ENCODE results near the gene HSBP1. TPM values are rescaled to one million over a fixed set of nuclear protein-coding genes. Genes with fewer than 3 reads are reported as not detected.

Gene HSBP1
- total and polyA plus RNA-seq, 7 experiments from 2014 or later, result 5.9 to 78.3 (median 31.3) TPM

GRCh38 chr16:83818276-83818675 is 10.5 kb downstream of the HSBP1 start:
- peaks cover 0 to 5% (median 0%) of the 10 kb centered on the region in 5 donors for H3K27me3 Mint-ChIP-seq
- H3K9me3 Mint-ChIP-seq, result no peaks in the 10 kb centered on the region
- no peak overlapping the region for H3K27ac ChIP-seq (ENCODE audit: low read depth, low read length)
- H3K36me3 ChIP-seq (ENCODE audit: control insufficient read depth in 2 of 3, insufficient read depth in 3 of 3, low read length in 3 of 3), result peaks cover 0 to 4% (median 0%) of the 10 kb centered on the region in 3 experiments
- no peaks in the 10 kb centered on the region for H3K27me3 ChIP-seq (ENCODE audit: control insufficient read depth in 2 of 2, insufficient read depth in 2 of 2, low read length in 2 of 2)
- no peaks in the 10 kb centered on the region for H3K36me3 Mint-ChIP-seq
- no peak for DNase-seq
- H3K4me1 ChIP-seq (ENCODE audit: control insufficient read depth in 2 of 2, insufficient read depth in 2 of 2, low read length in 2 of 2), result no peaks in the 10 kb centered on the region
- no peak overlapping the region for H3K4me3 ChIP-seq (ENCODE audit: low read length)
- peak overlapping the region in 1 of 9 donors; percentile 30 for H3K27ac Mint-ChIP-seq
- H3K4me3 Mint-ChIP-seq, result no peak overlapping the region
- POLR2A ChIA-PET, result no interaction called here
- no peaks in the 10 kb centered on the region for H3K9me3 ChIP-seq (ENCODE audit: control insufficient read depth in 2 of 3, low read length in 3 of 3)
- intact Hi-C loops (cut with micrococcal nuclease), result no loop called here
- no peak for ATAC-seq
- no peaks in the 10 kb centered on the region for H3K4me1 Mint-ChIP-seq
- CTCF ChIA-PET, result no interaction called here

- ATAC-seq (no peak), DNase-seq (no peak)
- Mint-ChIP-seq H3K36me3 (no peaks in the 10 kb centered on the region), H3K9me3 (no peaks in the 10 kb centered on the region), H3K27me3 (peaks cover 0 to 5% (median 0%) of the 10 kb centered on the region in 5 donors), H3K4me1 (no peaks in the 10 kb centered on the region), H3K27ac (no peak overlapping the region), H3K4me3 (no peak overlapping the region)
- ChIA-PET CTCF (no interaction called here), POLR2A (no interaction called here)
- no peak overlapping the region for H3K4me3 ChIP-seq (ENCODE audit: low read length)
- intact Hi-C loops (cut with micrococcal nuclease), result no loop called here
- no peak overlapping the region for H3K27ac ChIP-seq (ENCODE audit: low read depth, low read length)
- no peaks in the 10 kb centered on the region for H3K4me1 ChIP-seq (ENCODE audit: control insufficient read depth in 2 of 2, insufficient read depth in 2 of 2, low read length in 2 of 2)
- H3K9me3 ChIP-seq (ENCODE audit: control insufficient read depth in 2 of 3, low read length in 3 of 3), result no peaks in the 10 kb centered on the region
- no peaks in the 10 kb centered on the region for H3K36me3 ChIP-seq (ENCODE audit: control insufficient read depth in 2 of 3, insufficient read depth in 3 of 3, low read length in 3 of 3)
- no peaks in the 10 kb centered on the region for H3K27me3 ChIP-seq (ENCODE audit: control insufficient read depth in 2 of 2, insufficient read depth in 2 of 2, low read length in 2 of 2)
These were observed 11.6 kb downstream of the HSBP1 start for GRCh38 chr16:83819361-83819760.

GRCh38 chr16:83826146-83826913 is 18.6 kb downstream of the HSBP1 start:
- peak overlapping the region in 3 of 9 donors; percentile 10 to 72 (median 69) for H3K27ac Mint-ChIP-seq
- H3K27me3 ChIP-seq (ENCODE audit: control insufficient read depth in 2 of 2, insufficient read depth in 2 of 2, low read length in 2 of 2), result no peaks in the 10 kb centered on the region
- CTCF ChIA-PET, result interaction anchor here (0.7 to 1.4 kb wide), 5 partner anchors 10 to 39 kb away, joined by 3 to 5 read pairs (median 3); no protein-coding TSS in a partner anchor

GRCh38 chr16:83830091-83830768 is 22.5 kb downstream of the HSBP1 start:
- Mint-ChIP-seq H3K4me3 (no peak overlapping the region), H3K36me3 (no peaks in the 10 kb centered on the region), H3K9me3 (peaks cover 0 to 2% (median 0%) of the 10 kb centered on the region in 11 donors), H3K27me3 (peaks cover 0 to 10% (median 0%) of the 10 kb centered on the region in 5 donors), H3K27ac (no peak overlapping the region), H3K4me1 (peaks cover 2 to 8% (median 7%) of the 10 kb centered on the region in 7 donors)
- no peak for ATAC-seq
- no peaks in the 10 kb centered on the region for H3K9me3 ChIP-seq (ENCODE audit: control insufficient read depth in 2 of 3, low read length in 3 of 3)
- no peaks in the 10 kb centered on the region for H3K4me1 ChIP-seq (ENCODE audit: control insufficient read depth in 2 of 2, insufficient read depth in 2 of 2, low read length in 2 of 2)
- ChIA-PET POLR2A (no interaction called here), CTCF (no interaction called here)
- no peaks in the 10 kb centered on the region for H3K27me3 ChIP-seq (ENCODE audit: control insufficient read depth in 2 of 2, insufficient read depth in 2 of 2, low read length in 2 of 2)
- intact Hi-C loops (cut with micrococcal nuclease), result no loop called here
- no peak for DNase-seq
- no peak overlapping the region for H3K27ac ChIP-seq (ENCODE audit: low read depth, low read length)
- no peak overlapping the region for H3K4me3 ChIP-seq (ENCODE audit: low read length)
- H3K36me3 ChIP-seq (ENCODE audit: control insufficient read depth in 2 of 3, insufficient read depth in 3 of 3, low read length in 3 of 3), result no peaks in the 10 kb centered on the region

More at GRCh38 chr16:83826146-83826913, 18.6 kb downstream of the HSBP1 start:
- Mint-ChIP-seq H3K9me3 (no peaks in the 10 kb centered on the region), H3K4me1 (peaks cover 0 to 6% (median 5%) of the 10 kb centered on the region in 7 donors), H3K36me3 (no peaks in the 10 kb centered on the region), H3K4me3 (peak overlapping the region in 1 of 10 donors; percentile 46), H3K27me3 (peaks cover 0 to 5% (median 0%) of the 10 kb centered on the region in 5 donors)
- intact Hi-C loops (cut with micrococcal nuclease), result loop anchor here (1.0 to 5.0 kb wide), 11 partner anchors 18 to 680 kb away; partner anchors contain the start of genes MLYCD (in 1 of the 2) and OSGIN1 (in 1 of the 2)
- H3K4me1 ChIP-seq (ENCODE audit: control insufficient read depth in 2 of 2, insufficient read depth in 2 of 2, low read length in 2 of 2), result no peaks in the 10 kb centered on the region
- DNase-seq (peak; percentile 42 to 82 (median 69)), ATAC-seq (peak; percentile 96)
- H3K27ac ChIP-seq (ENCODE audit: low read depth, low read length), result no peak overlapping the region
- H3K36me3 ChIP-seq (ENCODE audit: control insufficient read depth in 2 of 3, insufficient read depth in 3 of 3, low read length in 3 of 3), result no peaks in the 10 kb centered on the region
- POLR2A ChIA-PET, result no interaction called here
- no peak overlapping the region for H3K4me3 ChIP-seq (ENCODE audit: low read length)
- no peaks in the 10 kb centered on the region for H3K9me3 ChIP-seq (ENCODE audit: control insufficient read depth in 2 of 3, low read length in 3 of 3)

- no peak for ATAC-seq
These were observed 23.1 kb downstream of the HSBP1 start for GRCh38 chr16:83830769-83831455.

GRCh38 chr16:83831456-83831987 is 23.7 kb downstream of the HSBP1 start:
- Histone ChIP-seq H3K27ac (ENCODE audit: low read depth, low read length) (no peak overlapping the region), H3K9me3 (ENCODE audit: control insufficient read depth in 2 of 3, low read length in 3 of 3) (no peaks in the 10 kb centered on the region), H3K4me3 (ENCODE audit: low read length) (no peak overlapping the region), H3K36me3 (ENCODE audit: control insufficient read depth in 2 of 3, insufficient read depth in 3 of 3, low read length in 3 of 3) (no peaks in the 10 kb centered on the region), H3K27me3 (ENCODE audit: control insufficient read depth in 2 of 2, insufficient read depth in 2 of 2, low read length in 2 of 2) (no peaks in the 10 kb centered on the region), H3K4me1 (ENCODE audit: control insufficient read depth in 2 of 2, insufficient read depth in 2 of 2, low read length in 2 of 2) (no peaks in the 10 kb centered on the region)
- no peak for ATAC-seq
- Mint-ChIP-seq H3K27ac (no peak overlapping the region), H3K4me3 (no peak overlapping the region), H3K27me3 (peaks cover 0 to 15% (median 2%) of the 10 kb centered on the region in 5 donors), H3K9me3 (peaks cover 0 to 2% (median 0%) of the 10 kb centered on the region in 11 donors), H3K4me1 (peaks cover 3 to 16% (median 14%) of the 10 kb centered on the region in 7 donors), H3K36me3 (no peaks in the 10 kb centered on the region)
- CTCF ChIA-PET, result no interaction called here
- no peak for DNase-seq
- POLR2A ChIA-PET, result no interaction called here
- intact Hi-C loops (cut with micrococcal nuclease), result no loop called here

More at GRCh38 chr16:83830769-83831455, 23.1 kb downstream of the HSBP1 start:
- Mint-ChIP-seq H3K36me3 (no peaks in the 10 kb centered on the region), H3K4me3 (no peak overlapping the region), H3K27me3 (peaks cover 0 to 12% (median 0%) of the 10 kb centered on the region in 5 donors), H3K9me3 (peaks cover 0 to 2% (median 0%) of the 10 kb centered on the region in 11 donors), H3K4me1 (peaks cover 3 to 13% (median 10%) of the 10 kb centered on the region in 7 donors), H3K27ac (no peak overlapping the region)
- no peaks in the 10 kb centered on the region for H3K27me3 ChIP-seq (ENCODE audit: control insufficient read depth in 2 of 2, insufficient read depth in 2 of 2, low read length in 2 of 2)
- no peak for DNase-seq
- H3K4me3 ChIP-seq (ENCODE audit: low read length), result no peak overlapping the region
- POLR2A ChIA-PET, result no interaction called here
- H3K4me1 ChIP-seq (ENCODE audit: control insufficient read depth in 2 of 2, insufficient read depth in 2 of 2, low read length in 2 of 2), result no peaks in the 10 kb centered on the region
- intact Hi-C loops (cut with micrococcal nuclease), result no loop called here
- CTCF ChIA-PET, result no interaction called here
- no peaks in the 10 kb centered on the region for H3K9me3 ChIP-seq (ENCODE audit: control insufficient read depth in 2 of 3, low read length in 3 of 3)
- no peak overlapping the region for H3K27ac ChIP-seq (ENCODE audit: low read depth, low read length)
- H3K36me3 ChIP-seq (ENCODE audit: control insufficient read depth in 2 of 3, insufficient read depth in 3 of 3, low read length in 3 of 3), result no peaks in the 10 kb centered on the region

All from naive thymus-derived CD4-positive, alpha-beta T cell (primary cell).